Neural progenitor cell (in vitro differentiated cells): ENCODE data around the gene TRIM2.

Source experiments
- EZH2 ChIP-seq: fragments of 200-600 bp; sonication (generic); IDR thresholded peaks from 2 replicates; pipeline ENCODE4 v1.6.1; 2017; ENCODE audit warnings: antibody characterized with exemption, mild to moderate bottlenecking, moderate library complexity
- EZH2phosphoT487 ChIP-seq: fragments of 200-600 bp; sonication (generic); IDR thresholded peaks from 2 replicates; pipeline ENCODE4 v1.6.1; 2017; ENCODE audit warnings: antibody characterized with exemption
- TF ChIP-seq, protein P1 (sequence below): fragments of 200-600 bp; sonication (generic); IDR thresholded peaks from 2 replicates; pipeline ENCODE4 v1.5.1; 2017; ENCODE audit warnings: antibody characterized with exemption, mild to moderate bottlenecking

DNA sequence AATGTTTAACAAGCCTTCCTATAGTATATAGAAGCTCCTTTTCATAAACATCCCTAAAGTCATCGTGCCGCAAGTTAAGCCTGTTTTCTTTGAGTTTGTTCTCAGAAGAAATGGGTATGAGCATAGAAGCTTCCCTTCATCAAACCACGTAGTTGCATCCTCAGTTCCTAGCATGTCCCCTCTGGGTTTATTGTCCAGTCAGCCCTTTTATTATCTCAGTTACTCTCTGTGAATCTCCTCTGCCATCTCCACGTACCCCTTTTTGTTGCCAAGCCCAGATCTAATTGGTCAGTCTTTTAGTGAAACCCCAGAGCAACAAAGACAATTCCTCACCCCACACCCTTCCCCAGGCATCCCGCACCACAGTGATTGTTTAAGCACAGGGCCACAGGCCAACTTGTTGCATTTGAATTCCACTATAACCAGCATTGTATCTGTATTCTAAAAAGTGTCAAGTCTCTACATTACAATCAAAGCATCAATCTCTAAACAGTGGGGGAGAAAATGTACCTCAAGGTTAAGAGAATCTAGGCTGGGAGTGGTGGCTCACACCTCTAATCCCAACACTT, 12.4 kb upstream of the TRIM2 start:
- TF ChIP-seq, protein P1, sequence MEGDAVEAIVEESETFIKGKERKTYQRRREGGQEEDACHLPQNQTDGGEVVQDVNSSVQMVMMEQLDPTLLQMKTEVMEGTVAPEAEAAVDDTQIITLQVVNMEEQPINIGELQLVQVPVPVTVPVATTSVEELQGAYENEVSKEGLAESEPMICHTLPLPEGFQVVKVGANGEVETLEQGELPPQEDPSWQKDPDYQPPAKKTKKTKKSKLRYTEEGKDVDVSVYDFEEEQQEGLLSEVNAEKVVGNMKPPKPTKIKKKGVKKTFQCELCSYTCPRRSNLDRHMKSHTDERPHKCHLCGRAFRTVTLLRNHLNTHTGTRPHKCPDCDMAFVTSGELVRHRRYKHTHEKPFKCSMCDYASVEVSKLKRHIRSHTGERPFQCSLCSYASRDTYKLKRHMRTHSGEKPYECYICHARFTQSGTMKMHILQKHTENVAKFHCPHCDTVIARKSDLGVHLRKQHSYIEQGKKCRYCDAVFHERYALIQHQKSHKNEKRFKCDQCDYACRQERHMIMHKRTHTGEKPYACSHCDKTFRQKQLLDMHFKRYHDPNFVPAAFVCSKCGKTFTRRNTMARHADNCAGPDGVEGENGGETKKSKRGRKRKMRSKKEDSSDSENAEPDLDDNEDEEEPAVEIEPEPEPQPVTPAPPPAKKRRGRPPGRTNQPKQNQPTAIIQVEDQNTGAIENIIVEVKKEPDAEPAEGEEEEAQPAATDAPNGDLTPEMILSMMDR: no peak
- TF ChIP-seq EZH2: no peak
- no peak for TF ChIP-seq EZH2phosphoT487
